NK-92 (cell line): ENCODE results near the gene TLK2.
"Not testable (repeated sequence)": the region's sequence is repeated elsewhere in the genome, so short reads cannot be mapped to it uniquely, and the experiment has no call there.

Experiments used
- DNase-seq: peaks from one replicate; lab custom pipeline; 2025; ENCODE audit not compliant: unreplicated experiment; lab: John Stamatoyannopoulos, UW

Gene TLK2

GRCh38 chr17:62478424-62478879, at the start of gene TLK2:
Gene TLK2 (plus strand): TSS chr17:62478825. CDS start chr17:62481126, 2,301 bp downstream.
- no peak for DNase-seq

GRCh38 chr17:62435251-62435650, 43.4 kb upstream of the TLK2 start:
- DNase-seq = not testable (repeated sequence)

GRCh38 chr17:62441181-62441580, 37.4 kb upstream of the TLK2 start:
- DNase-seq = not testable (repeated sequence)

- DNase-seq = no peak
Measured at GRCh38 chr17:62444063-62444462, 34.6 kb upstream of the TLK2 start.

GRCh38 chr17:62445791-62446190, 32.8 kb upstream of the TLK2 start:
- not testable (repeated sequence) for DNase-seq

GRCh38 chr17:62452195-62452594, 26.4 kb upstream of the TLK2 start:
- DNase-seq = not testable (repeated sequence)

- not testable (repeated sequence) for DNase-seq
Measured at GRCh38 chr17:62453041-62453440, 25.6 kb upstream of the TLK2 start.

- not testable (repeated sequence) for DNase-seq
Measured at GRCh38 chr17:62453656-62454055, 25.0 kb upstream of the TLK2 start.

GRCh38 chr17:62454111-62454510, 24.5 kb upstream of the TLK2 start:
- not testable (repeated sequence) for DNase-seq

GRCh38 chr17:62456016-62456415, 22.6 kb upstream of the TLK2 start:
- no peak for DNase-seq

GRCh38 chr17:62458483-62458882, 20.1 kb upstream of the TLK2 start:
- DNase-seq = not testable (repeated sequence)

- DNase-seq = not testable (repeated sequence)
Measured at GRCh38 chr17:62464422-62464821, 14.2 kb upstream of the TLK2 start.

- DNase-seq = not testable (repeated sequence)
Measured at GRCh38 chr17:62465271-62465670, 13.4 kb upstream of the TLK2 start.

- DNase-seq = not testable (repeated sequence)
Measured at GRCh38 chr17:62470666-62471379, 7.8 kb upstream of the TLK2 start.

GRCh38 chr17:62471380-62471880, 7.2 kb upstream of the TLK2 start:
- not testable (repeated sequence) for DNase-seq

GRCh38 chr17:62473030-62473982, 5.3 kb upstream of the TLK2 start:
- not testable (repeated sequence) for DNase-seq

- DNase-seq = not testable (repeated sequence)
Measured at GRCh38 chr17:62477111-62477510, 1.5 kb upstream of the TLK2 start.

- not testable (repeated sequence) for DNase-seq
Measured at GRCh38 chr17:62477718-62478408, 762 bp upstream of the TLK2 start.

- not testable (repeated sequence) for DNase-seq
Measured at GRCh38 chr17:62478880-62479638, 434 bp downstream of the TLK2 start.

- not testable (repeated sequence) for DNase-seq
Measured at GRCh38 chr17:62479639-62480258, 1.1 kb downstream of the TLK2 start.
